ENCODE results near the gene CDK5. TPM values are rescaled to one million over a fixed set of nuclear protein-coding genes. Genes with fewer than 3 reads are reported as not detected.

CDK5 gene
- total and polyA plus RNA-seq, 2 of the 13 experiments (the other 11 are each of a cell fraction or from before 2014, with no cell fraction given): 16.4 to 21.3 TPM

- TF ChIP-seq KIAA2018 (CRISPR knock-in tag; IDR thresholded peaks at IDR 0.05; ENCODE audit: borderline replicate concordance) (no peak), GMEB1 (CRISPR knock-in tag; IDR thresholded peaks at IDR 0.05; ENCODE audit: borderline replicate concordance) (no peak), TAF1 (CRISPR knock-in tag; IDR thresholded peaks at IDR 0.05) (peak; percentile 49), IRX3 (CRISPR knock-in tag; IDR thresholded peaks at IDR 0.05; ENCODE audit: borderline replicate concordance, low read depth) (no peak), NFE2 (CRISPR knock-in tag; IDR thresholded peaks at IDR 0.05) (no peak), CEBPB (IDR thresholded peaks at IDR 0.05; ENCODE audit: borderline replicate concordance, low read depth, low read length) (no peak), HINFP (CRISPR knock-in tag; IDR thresholded peaks at IDR 0.05; ENCODE audit: low read depth) (0 out of 2 replicates have a peak, but pooled peaks have one; percentile 32), HCFC1 (IDR thresholded peaks at IDR 0.05; ENCODE audit: low read depth, low read length) (no peak), KDM1A (CRISPR knock-in tag; IDR thresholded peaks at IDR 0.05) (0 out of 2 replicates have a peak, but pooled peaks have one; percentile 38)
- TF ChIP-seq, protein P1, sequence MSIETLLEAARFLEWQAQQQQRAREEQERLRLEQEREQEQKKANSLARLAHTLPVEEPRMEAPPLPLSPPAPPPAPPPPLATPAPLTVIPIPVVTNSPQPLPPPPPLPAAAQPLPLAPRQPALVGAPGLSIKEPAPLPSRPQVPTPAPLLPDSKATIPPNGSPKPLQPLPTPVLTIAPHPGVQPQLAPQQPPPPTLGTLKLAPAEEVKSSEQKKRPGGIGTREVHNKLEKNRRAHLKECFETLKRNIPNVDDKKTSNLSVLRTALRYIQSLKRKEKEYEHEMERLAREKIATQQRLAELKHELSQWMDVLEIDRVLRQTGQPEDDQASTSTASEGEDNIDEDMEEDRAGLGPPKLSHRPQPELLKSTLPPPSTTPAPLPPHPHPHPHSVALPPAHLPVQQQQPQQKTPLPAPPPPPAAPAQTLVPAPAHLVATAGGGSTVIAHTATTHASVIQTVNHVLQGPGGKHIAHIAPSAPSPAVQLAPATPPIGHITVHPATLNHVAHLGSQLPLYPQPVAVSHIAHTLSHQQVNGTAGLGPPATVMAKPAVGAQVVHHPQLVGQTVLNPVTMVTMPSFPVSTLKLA (IDR thresholded peaks at IDR 0.05): no peak
- TF ChIP-seq, protein P2, sequence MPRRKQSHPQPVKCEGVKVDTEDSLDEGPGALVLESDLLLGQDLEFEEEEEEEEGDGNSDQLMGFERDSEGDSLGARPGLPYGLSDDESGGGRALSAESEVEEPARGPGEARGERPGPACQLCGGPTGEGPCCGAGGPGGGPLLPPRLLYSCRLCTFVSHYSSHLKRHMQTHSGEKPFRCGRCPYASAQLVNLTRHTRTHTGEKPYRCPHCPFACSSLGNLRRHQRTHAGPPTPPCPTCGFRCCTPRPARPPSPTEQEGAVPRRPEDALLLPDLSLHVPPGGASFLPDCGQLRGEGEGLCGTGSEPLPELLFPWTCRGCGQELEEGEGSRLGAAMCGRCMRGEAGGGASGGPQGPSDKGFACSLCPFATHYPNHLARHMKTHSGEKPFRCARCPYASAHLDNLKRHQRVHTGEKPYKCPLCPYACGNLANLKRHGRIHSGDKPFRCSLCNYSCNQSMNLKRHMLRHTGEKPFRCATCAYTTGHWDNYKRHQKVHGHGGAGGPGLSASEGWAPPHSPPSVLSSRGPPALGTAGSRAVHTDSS (CRISPR knock-in tag; conservative IDR thresholded peaks at IDR 0.05): no peak
These were observed 49.0 kb downstream of the CDK5 start (continued) for GRCh38 chr7:151008511-151009323.

All from HepG2 (cell line).